Activated CD4-positive, alpha-beta T cell treated with anti-CD3 and anti-CD28 coated beads, Interleukin-2, amount 50 U/mL, for 24 hours (primary cell): ENCODE results near the gene SRBD1.

ENCODE experiments used
- DNase-seq, 2 donors: peaks; one replicate each; pipeline ENCODE4 v3.0.0-alpha.2; 2020; ENCODE audit warnings: low read depth in 1 of 2, low spot score in 1 of 2

Gene SRBD1, protein sequence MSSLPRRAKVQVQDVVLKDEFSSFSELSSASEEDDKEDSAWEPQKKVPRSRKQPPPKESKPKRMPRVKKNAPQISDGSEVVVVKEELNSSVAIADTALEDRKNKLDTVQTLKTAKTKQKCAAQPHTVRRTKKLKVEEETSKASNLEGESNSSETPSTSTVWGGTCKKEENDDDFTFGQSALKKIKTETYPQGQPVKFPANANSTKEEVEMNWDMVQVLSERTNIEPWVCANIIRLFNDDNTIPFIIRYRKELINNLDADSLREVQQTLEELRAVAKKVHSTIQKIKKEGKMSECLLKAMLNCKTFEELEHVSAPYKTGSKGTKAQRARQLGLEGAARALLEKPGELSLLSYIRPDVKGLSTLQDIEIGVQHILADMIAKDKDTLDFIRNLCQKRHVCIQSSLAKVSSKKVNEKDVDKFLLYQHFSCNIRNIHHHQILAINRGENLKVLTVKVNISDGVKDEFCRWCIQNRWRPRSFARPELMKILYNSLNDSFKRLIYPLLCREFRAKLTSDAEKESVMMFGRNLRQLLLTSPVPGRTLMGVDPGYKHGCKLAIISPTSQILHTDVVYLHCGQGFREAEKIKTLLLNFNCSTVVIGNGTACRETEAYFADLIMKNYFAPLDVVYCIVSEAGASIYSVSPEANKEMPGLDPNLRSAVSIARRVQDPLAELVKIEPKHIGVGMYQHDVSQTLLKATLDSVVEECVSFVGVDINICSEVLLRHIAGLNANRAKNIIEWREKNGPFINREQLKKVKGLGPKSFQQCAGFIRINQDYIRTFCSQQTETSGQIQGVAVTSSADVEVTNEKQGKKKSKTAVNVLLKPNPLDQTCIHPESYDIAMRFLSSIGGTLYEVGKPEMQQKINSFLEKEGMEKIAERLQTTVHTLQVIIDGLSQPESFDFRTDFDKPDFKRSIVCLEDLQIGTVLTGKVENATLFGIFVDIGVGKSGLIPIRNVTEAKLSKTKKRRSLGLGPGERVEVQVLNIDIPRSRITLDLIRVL

DNA sequence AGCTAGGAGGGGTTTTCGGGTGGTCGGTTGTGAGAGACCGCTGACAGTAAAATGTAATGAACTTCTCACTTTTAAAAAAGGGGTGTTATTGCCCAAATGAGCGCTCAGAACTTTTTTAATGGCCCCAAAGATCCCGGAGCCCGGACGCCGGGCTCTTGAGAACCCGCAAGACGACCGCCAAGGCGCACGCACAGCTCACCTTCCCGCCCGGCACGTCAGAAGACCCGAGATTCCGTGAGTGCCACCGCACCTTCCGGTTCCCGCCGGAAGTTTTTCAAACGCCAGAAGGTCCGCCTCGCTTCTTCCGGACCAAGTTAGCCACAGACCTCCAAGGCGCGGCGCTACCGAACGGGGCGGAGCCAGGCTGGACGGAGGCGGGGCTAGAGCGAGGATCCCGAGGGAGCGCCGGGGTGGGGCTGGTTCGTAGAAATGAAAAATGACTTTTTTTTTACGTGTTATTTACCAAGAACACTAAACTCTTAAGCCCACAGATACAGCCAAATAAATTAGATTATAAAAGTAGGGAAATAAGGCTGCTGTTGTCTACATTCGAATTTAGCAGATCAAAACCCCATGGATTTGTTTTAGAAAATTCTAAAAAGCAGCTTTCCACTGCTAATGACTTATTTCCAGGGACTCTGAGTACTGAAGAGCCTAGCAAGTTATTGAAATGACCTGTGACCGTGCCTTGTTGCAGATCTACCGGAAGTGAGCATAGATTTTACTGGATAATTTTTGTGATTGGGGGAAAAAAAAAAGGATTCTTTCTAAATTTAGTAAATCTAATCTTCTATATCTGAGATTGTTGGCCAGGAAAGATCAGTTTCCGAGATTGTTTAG is at the start of gene SRBD1:
Gene SRBD1 (minus strand): TSS at position 248 of the 840 bp plus-strand sequence. CDS start 5,826 bp downstream, outside the sequence.
- peak; percentile 68 to 90 for DNase-seq

DNA sequence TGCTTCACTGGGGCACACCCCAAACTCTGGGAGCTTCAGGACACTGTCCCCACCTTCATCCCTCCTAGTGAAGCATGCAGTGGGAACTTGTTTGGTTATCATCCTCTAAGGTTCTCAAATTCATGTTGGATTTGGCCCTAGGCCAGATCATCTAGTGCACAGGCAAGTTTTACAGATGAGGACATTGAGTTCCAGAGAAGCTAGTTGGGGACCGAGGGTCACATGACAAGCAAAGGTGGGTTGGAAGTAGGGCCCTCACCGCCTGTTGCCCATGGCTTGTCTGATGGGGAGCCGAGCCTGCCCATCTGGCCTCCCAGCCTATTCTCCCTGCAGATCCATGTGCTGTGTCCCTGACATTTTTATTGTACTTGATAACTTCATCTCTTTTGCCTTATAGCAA is 43.2 kb upstream of the SRBD1 start:
- DNase-seq: no peak

GRCh38 chr2:45653122-45653913 is 42.3 kb upstream of the SRBD1 start:
- no peak for DNase-seq

- peak in 1 of 2 donors; percentile 7 for DNase-seq
These were observed 41.3 kb upstream of the SRBD1 start for GRCh38 chr2:45652090-45653031.

DNA sequence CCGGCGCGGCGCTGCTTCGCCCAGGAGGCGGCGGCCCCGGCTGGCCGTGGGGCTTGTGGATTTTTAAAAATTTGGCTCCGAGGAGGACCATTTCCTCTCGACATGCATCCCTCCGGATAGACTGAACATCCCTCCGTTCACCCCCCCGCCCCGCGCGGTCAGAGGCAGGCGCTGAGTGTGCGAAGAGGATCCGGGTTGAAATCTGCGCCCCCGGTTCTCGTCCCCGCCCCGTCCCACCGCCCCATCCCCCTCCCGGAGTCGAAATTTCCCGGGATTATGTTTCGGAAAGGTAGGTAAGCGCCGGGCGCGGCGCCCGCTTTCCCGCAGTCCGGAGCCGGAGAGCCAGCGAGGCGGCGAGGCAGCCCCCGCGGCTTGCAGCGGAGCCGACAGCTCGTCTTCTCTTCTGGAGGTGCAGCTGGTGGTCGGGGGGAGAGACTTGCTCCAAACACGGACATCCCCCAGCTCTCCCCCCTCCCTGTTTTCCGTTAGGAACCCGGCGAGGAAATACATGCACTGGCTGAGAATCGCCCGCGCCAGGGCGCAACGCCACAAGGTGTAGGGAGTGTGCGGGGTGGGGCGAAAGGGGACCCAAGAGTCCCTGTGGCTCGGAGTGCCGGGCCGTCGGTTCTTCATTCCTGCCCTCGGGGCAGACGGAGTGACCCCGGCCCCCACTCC is 40.5 kb upstream of the SRBD1 start, which contains the start of gene PRKCE:
Gene PRKCE (plus strand): TSS at position 261 of the 675 bp plus-strand sequence.
- DNase-seq: peak in 1 of 2 donors; percentile 32

DNA sequence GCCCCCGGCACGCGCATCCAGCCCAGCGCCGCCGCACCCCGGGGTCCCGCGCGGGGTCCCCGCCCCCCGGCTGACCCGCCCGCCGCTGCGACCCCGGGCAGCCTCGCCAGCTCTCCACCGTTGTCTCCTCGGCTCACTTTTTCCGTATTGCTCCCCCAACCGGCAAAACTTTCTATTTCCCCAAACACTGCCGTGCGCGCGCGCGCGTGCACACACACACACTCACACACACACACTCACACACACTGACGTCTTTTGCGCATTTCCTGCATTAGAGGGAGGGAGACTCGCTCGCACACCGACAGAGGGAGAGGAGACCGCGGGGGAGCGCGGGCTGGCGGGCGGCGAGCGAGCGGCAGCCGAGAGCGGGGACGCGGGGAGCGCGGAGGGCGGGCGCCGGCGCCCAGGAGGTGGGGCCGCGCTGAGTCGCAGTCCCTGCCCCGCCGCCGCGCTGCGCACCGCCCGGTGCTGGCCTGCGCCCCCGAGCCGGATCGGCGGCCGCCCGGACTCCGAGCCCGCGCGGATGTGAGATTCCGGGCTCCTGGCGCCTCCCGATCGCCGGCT is 39.9 kb upstream of the SRBD1 start:
- peak; percentile 78 to 88 for DNase-seq

DNA sequence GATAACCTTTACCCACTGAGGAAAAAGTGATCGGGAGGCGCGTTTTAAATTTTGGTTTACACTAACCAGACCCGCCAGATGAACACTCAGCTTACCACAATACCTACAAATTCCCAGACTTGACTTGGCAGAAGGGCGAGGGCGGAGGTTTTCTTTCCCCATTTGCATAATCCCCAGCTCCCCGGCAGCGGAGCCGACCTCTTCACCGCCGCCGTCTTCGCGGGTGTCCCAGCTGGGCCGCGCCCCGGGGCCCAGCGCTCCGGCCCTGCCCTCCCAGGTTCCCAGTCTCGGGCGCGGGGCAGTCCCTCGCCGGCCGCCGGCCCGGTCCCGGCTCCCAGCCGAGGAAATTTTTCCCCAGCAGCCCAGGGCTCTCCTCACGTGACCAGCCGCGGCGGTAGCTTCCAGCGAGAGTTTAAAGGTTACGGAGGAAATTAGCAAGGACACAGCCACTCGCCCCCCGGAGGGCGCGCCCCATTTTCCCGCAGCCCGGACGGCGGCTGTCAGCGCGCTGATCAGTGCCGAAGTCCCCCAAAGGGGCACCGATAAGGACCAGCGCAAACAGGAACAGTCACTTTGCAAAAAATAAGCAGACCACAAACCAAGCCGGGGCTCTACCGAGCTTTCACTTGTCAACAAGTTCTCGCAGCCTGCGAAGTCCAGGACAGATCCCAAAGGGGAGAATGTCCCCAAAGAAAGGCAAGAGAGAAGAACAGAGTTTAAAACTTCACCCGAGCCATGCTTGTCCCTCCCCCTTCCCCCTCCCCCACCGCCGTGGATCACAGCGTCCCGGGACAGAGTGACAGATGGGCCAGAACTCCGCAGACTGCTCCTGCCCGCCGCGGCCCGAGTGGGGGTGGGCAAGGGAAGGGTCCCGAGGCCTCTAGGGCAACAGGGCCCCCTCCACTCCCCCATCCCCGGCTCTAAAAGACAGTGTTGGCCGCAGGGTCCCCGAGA is 39.1 kb upstream of the SRBD1 start:
- DNase-seq: peak; percentile 30 to 37

DNA sequence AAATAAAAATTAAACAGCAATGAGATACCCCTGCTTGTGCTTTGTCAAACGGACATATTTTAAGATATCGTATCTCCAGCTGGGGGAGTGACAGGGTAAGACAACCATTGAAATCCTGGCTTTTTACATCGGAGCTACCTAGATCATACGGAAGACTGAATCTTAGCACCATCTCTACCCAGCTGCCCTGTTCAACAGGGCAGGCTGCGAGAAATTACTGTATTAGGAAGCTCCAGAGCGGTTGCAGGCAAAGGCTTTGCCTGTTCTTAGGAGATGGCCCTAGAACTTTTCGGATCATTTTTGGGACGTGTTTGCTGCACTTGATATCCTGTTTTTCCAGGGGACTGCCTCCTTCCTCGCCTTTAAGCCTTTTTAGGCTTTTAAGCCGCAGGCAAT is 38.4 kb upstream of the SRBD1 start:
- DNase-seq: no peak

GRCh38 chr2:45648636-45649035 is 37.6 kb upstream of the SRBD1 start:
- no peak for DNase-seq

DNA sequence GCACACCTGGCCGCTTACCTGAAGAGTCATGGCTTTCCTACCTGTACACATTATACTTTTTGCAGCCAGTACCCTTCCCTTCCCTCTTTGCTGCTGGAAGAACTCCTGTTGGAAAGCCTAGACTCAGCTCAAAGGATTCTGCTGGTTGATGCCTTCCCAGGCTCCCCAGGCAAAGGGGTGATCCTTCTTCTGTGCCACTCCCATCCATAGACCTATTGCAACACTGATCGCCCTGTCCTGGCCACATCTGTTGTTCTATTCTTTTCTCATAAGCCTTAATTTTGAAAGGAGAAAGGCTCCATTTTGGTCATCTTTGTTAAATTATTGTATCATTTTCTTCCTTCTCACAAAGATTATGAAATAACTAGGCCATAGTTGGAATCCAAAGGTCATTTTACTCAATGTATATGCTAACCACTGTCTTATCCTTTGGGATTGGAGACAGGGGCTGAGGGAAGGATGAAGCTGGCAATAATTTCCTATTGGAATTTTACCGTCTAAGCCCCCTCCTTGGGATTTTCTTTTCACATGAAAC is 37.0 kb upstream of the SRBD1 start:
- DNase-seq: no peak

GRCh38 chr2:45647356-45647755 is 36.3 kb upstream of the SRBD1 start:
- no peak for DNase-seq

- no peak for DNase-seq
These were observed 35.2 kb upstream of the SRBD1 start for GRCh38 chr2:45646289-45646688.

GRCh38 chr2:45643543-45644542 is 32.8 kb upstream of the SRBD1 start:
- DNase-seq: peak; percentile 40 to 64

DNA sequence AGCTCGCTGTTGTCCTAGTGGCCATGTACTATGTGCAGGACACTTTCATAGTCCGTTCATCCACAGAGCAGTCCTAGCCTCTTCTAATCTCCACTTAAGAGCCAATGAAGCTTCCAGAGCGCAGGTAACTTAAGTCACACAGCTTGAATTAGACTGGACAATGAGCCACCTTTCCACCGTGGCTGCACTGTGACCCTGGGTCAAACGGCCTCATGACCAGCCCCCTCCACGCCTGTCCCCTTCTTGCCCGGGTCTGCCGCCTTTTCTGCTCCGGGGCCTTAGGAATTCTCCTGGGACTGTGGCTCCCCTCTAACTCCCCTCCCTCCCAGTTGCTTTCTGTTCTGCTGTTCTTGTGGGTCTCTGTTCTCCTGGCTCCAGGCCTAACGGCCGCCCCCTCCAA is 32.0 kb upstream of the SRBD1 start:
- no peak for DNase-seq

- no peak for DNase-seq
These were observed 29.5 kb upstream of the SRBD1 start for GRCh38 chr2:45640576-45640975.
